WTC11 (cell line): ENCODE measurements around the gene TPP1. TPM values are rescaled to one million over a fixed set of nuclear protein-coding genes. Genes with fewer than 3 reads are reported as not detected.

Source experiments
- ATAC-seq: fragments of 200-7000 bp; cut with Tn5 transposase; 2 replicates; pipeline ENCODE4 v1.10.0; 2021; ENCODE audit warnings: mild to moderate bottlenecking, moderate library complexity
- CTCF ChIA-PET: fragments of 300-600 bp; sonication (Branson Sonifier 250); formaldehyde crosslinking; loops from one replicate; lab custom pipeline; 2021; ENCODE audit warnings: antibody characterized with exemption; lab: Charles Lee
- POLR2A ChIA-PET: fragments of 350-600 bp; sonication (Branson Sonifier 250); formaldehyde crosslinking; loops from one replicate; lab custom pipeline; 2021; ENCODE audit warnings: antibody characterized with exemption; lab: Charles Lee
- DNase-seq: peaks from one replicate; pipeline ENCODE4 v3.0.0; 2021; ENCODE audit warnings: low spot score
- H3K27ac Mint-ChIP-seq: 2 replicates; pipeline ENCODE4 v1.8.0; 2021; ENCODE audit warnings: mixed read lengths
- H3K27me3 Mint-ChIP-seq: 2 replicates; pipeline ENCODE4 v1.8.0; 2021; ENCODE audit warnings: low read depth, mild to moderate bottlenecking, moderate library complexity, mixed read lengths
- H3K36me3 Mint-ChIP-seq: 2 replicates; pipeline ENCODE4 v1.8.0; 2021; ENCODE audit warnings: mixed read lengths
- H3K4me1 Mint-ChIP-seq: 2 replicates; pipeline ENCODE4 v1.8.0; 2022; ENCODE audit warnings: mixed read lengths
- H3K4me3 Mint-ChIP-seq: 2 replicates; pipeline ENCODE4 v1.8.0; 2021; ENCODE audit warnings: mild to moderate bottlenecking, moderate library complexity, mixed read lengths
- H3K9me3 Mint-ChIP-seq: 2 replicates; pipeline ENCODE4 v1.8.0; 2021; ENCODE audit warnings: mixed read lengths
- ATF1 ChIP-seq: sonication (generic); formaldehyde crosslinking; IDR thresholded peaks from 2 replicates; pipeline ENCODE4 v1.8.1; 2023; ENCODE audit warnings: mild to moderate bottlenecking, moderate library complexity, missing genetic modification reagents
- ELF4 ChIP-seq: sonication (generic); formaldehyde crosslinking; IDR thresholded peaks from 2 replicates; pipeline ENCODE4 v1.8.1; 2022; ENCODE audit warnings: low read depth, mild to moderate bottlenecking, moderate library complexity, missing genetic modification reagents
- GRHL2 ChIP-seq: fragments of 250-450 bp; sonication (Bioruptor Pico); IDR thresholded peaks from 2 replicates; pipeline ENCODE4 v1.8.0; 2022; ENCODE audit warnings: mild to moderate bottlenecking, moderate library complexity; ENCODE audit not compliant: insufficient replicate concordance, severe bottlenecking
- GTF2I ChIP-seq: fragments of 250-450 bp; sonication (Bioruptor Pico); conservative IDR thresholded peaks from 2 replicates; pipeline ENCODE4 v1.4.0; 2021; ENCODE audit warnings: mild to moderate bottlenecking
- NR1H2 ChIP-seq: sonication (generic); formaldehyde crosslinking; IDR thresholded peaks from 2 replicates; pipeline ENCODE4 v1.9.0; 2021; ENCODE audit warnings: mild to moderate bottlenecking, moderate library complexity, missing genetic modification reagents
- NR2C2 ChIP-seq: sonication (generic); formaldehyde crosslinking; IDR thresholded peaks from 2 replicates; pipeline ENCODE4 v1.8.0; 2022; ENCODE audit warnings: mild to moderate bottlenecking, missing genetic modification reagents
- NR3C1 ChIP-seq: sonication (generic); formaldehyde crosslinking; conservative IDR thresholded peaks from 2 replicates; pipeline ENCODE4 v1.8.1; 2023; ENCODE audit warnings: low read depth, mild to moderate bottlenecking, missing genetic modification reagents
- OVOL2 ChIP-seq: fragments of 250-450 bp; sonication (Bioruptor Pico); IDR thresholded peaks from 2 replicates; pipeline ENCODE4 v1.9.0; 2021; ENCODE audit warnings: mild to moderate bottlenecking, borderline replicate concordance
- SMAD3 ChIP-seq: sonication (generic); formaldehyde crosslinking; IDR thresholded peaks from 2 replicates; pipeline ENCODE4 v1.8.0; 2022; ENCODE audit warnings: missing genetic modification reagents, mild to moderate bottlenecking, borderline replicate concordance
- ZNF121 ChIP-seq: sonication (generic); formaldehyde crosslinking; IDR thresholded peaks from 2 replicates; pipeline ENCODE4 v1.8.0; 2023; ENCODE audit warnings: missing genetic modification reagents
- ZNF219 ChIP-seq: sonication (generic); formaldehyde crosslinking; IDR thresholded peaks from 2 replicates; pipeline ENCODE4 v1.8.0; 2023; ENCODE audit warnings: missing genetic modification reagents, mild to moderate bottlenecking, borderline replicate concordance
- ZNF396 ChIP-seq: fragments of 250-450 bp; sonication (Bioruptor Pico); IDR thresholded peaks from 2 replicates; pipeline ENCODE4 v1.8.0; 2021; ENCODE audit warnings: mild to moderate bottlenecking, moderate library complexity, borderline replicate concordance
- ZNF416 ChIP-seq: fragments of 250-450 bp; sonication (Bioruptor Pico); IDR thresholded peaks from 2 replicates; pipeline ENCODE4 v1.9.0; 2021; ENCODE audit warnings: mild to moderate bottlenecking, inconsistent platforms
- total RNA-seq: library from RNA; stranded (reverse); gene quantifications from 3 replicates; pipeline ENCODE4 v1.2.3, GENCODE V29; 2021
- TF ChIP-seq, protein P1 (sequence below): sonication (generic); formaldehyde crosslinking; IDR thresholded peaks from 2 replicates; pipeline ENCODE4 v1.8.1; 2022; ENCODE audit warnings: mild to moderate bottlenecking, missing genetic modification reagents, moderate library complexity, borderline replicate concordance
- TF ChIP-seq, protein P2 (sequence below): fragments of 250-450 bp; sonication (Bioruptor Pico); IDR thresholded peaks from 2 replicates; pipeline ENCODE4 v2.1.2; 2022; ENCODE audit warnings: mild to moderate bottlenecking, moderate library complexity
- TF ChIP-seq, protein P3 (sequence below): fragments of 250-450 bp; sonication (Bioruptor Pico); IDR thresholded peaks from 2 replicates; pipeline ENCODE4 v1.9.0; 2021; ENCODE audit warnings: mild to moderate bottlenecking
- TF ChIP-seq, protein P4 (sequence below): sonication (generic); formaldehyde crosslinking; IDR thresholded peaks from 2 replicates; pipeline ENCODE4 v1.8.1; 2022; ENCODE audit warnings: low read depth, missing genetic modification reagents, borderline replicate concordance
- TF ChIP-seq, protein P5 (sequence below): sonication (generic); formaldehyde crosslinking; IDR thresholded peaks from 2 replicates; pipeline ENCODE4 v1.8.0; 2022; ENCODE audit warnings: mild to moderate bottlenecking, missing genetic modification reagents
- TF ChIP-seq, protein P6 (sequence below): sonication (generic); formaldehyde crosslinking; IDR thresholded peaks from 2 replicates; pipeline ENCODE4 v1.8.1; 2023; ENCODE audit warnings: mild to moderate bottlenecking, missing genetic modification reagents, moderate library complexity
- TF ChIP-seq, protein P7 (sequence below): sonication (generic); formaldehyde crosslinking; IDR thresholded peaks from 2 replicates; pipeline ENCODE4 v1.8.1; 2022; ENCODE audit warnings: mild to moderate bottlenecking, moderate library complexity, missing genetic modification reagents

The TPP1 gene
- total RNA-seq, 1 experiment from 2014 or later: 36.2 TPM

DNA sequence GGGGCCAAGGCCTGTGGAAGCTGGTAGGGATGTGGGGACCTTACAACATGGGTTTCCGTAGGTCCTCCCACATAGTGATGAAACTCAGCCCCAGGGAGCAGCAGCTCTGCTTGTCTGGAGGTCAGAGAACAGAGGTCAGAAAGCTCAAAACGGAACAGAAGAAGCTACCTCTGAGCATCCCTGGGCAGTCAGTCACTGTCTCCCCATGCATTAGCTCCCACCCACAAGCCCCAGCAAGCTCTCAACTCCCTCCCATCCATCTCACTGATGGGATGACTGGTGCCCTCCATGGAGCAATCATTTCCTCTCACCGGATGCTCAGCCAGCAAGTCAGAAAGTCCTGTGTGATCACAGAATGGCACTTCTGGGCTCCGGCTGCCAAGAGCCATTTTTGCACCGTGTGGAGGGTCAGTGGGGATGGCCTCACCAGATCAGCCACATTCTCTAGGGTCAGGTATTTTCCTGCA lies 1.9 kb downstream of the TPP1 start:
- CTCF ChIA-PET: interaction anchor here (1.3 kb wide), 1 partner anchor 66 kb away, joined by 4 read pairs; the partner anchor contains the start of gene MRPL17

More for the DNA sequence above, 1.9 kb downstream of the TPP1 start:
- Mint-ChIP-seq H3K9me3 (no peaks in the 10 kb centered on the region), H3K4me1 (no peaks in the 10 kb centered on the region), H3K4me3 (no peak overlapping the region), H3K27ac (no peak overlapping the region), H3K27me3 (no peaks in the 10 kb centered on the region), H3K36me3 (no peaks in the 10 kb centered on the region)
- ATAC-seq: no peak
- POLR2A ChIA-PET: no interaction called here
- DNase-seq: no peak
- TF ChIP-seq NR2C2 (no peak), SMAD3 (no peak), ZNF219 (CRISPR knock-in tag) (no peak), ATF1 (CRISPR knock-in tag) (no peak), ZNF416 (CRISPR knock-in tag) (no peak), ZNF121 (no peak), ELF4 (CRISPR knock-in tag) (no peak), NR3C1 (no peak), ZNF396 (CRISPR knock-in tag) (no peak), OVOL2 (CRISPR knock-in tag) (no peak), GTF2I (CRISPR knock-in tag) (no peak), GRHL2 (CRISPR knock-in tag) (no peak), NR1H2 (CRISPR knock-in tag) (no peak)
- TF ChIP-seq, protein P1, sequence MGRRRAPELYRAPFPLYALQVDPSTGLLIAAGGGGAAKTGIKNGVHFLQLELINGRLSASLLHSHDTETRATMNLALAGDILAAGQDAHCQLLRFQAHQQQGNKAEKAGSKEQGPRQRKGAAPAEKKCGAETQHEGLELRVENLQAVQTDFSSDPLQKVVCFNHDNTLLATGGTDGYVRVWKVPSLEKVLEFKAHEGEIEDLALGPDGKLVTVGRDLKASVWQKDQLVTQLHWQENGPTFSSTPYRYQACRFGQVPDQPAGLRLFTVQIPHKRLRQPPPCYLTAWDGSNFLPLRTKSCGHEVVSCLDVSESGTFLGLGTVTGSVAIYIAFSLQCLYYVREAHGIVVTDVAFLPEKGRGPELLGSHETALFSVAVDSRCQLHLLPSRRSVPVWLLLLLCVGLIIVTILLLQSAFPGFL (CRISPR knock-in tag): no peak
- TF ChIP-seq, protein P2, sequence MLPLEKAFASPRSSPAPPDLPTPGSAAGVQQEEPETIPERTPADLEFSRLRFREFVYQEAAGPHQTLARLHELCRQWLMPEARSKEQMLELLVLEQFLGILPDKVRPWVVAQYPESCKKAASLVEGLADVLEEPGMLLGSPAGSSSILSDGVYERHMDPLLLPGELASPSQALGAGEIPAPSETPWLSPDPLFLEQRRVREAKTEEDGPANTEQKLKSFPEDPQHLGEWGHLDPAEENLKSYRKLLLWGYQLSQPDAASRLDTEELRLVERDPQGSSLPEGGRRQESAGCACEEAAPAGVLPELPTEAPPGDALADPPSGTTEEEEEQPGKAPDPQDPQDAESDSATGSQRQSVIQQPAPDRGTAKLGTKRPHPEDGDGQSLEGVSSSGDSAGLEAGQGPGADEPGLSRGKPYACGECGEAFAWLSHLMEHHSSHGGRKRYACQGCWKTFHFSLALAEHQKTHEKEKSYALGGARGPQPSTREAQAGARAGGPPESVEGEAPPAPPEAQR (CRISPR knock-in tag): no peak
- TF ChIP-seq, protein P3, sequence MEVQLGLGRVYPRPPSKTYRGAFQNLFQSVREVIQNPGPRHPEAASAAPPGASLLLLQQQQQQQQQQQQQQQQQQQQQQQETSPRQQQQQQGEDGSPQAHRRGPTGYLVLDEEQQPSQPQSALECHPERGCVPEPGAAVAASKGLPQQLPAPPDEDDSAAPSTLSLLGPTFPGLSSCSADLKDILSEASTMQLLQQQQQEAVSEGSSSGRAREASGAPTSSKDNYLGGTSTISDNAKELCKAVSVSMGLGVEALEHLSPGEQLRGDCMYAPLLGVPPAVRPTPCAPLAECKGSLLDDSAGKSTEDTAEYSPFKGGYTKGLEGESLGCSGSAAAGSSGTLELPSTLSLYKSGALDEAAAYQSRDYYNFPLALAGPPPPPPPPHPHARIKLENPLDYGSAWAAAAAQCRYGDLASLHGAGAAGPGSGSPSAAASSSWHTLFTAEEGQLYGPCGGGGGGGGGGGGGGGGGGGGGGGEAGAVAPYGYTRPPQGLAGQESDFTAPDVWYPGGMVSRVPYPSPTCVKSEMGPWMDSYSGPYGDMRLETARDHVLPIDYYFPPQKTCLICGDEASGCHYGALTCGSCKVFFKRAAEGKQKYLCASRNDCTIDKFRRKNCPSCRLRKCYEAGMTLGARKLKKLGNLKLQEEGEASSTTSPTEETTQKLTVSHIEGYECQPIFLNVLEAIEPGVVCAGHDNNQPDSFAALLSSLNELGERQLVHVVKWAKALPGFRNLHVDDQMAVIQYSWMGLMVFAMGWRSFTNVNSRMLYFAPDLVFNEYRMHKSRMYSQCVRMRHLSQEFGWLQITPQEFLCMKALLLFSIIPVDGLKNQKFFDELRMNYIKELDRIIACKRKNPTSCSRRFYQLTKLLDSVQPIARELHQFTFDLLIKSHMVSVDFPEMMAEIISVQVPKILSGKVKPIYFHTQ (CRISPR knock-in tag): no peak
- TF ChIP-seq, protein P4, sequence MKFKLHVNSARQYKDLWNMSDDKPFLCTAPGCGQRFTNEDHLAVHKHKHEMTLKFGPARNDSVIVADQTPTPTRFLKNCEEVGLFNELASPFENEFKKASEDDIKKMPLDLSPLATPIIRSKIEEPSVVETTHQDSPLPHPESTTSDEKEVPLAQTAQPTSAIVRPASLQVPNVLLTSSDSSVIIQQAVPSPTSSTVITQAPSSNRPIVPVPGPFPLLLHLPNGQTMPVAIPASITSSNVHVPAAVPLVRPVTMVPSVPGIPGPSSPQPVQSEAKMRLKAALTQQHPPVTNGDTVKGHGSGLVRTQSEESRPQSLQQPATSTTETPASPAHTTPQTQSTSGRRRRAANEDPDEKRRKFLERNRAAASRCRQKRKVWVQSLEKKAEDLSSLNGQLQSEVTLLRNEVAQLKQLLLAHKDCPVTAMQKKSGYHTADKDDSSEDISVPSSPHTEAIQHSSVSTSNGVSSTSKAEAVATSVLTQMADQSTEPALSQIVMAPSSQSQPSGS (CRISPR knock-in tag): no peak
- TF ChIP-seq, protein P5, sequence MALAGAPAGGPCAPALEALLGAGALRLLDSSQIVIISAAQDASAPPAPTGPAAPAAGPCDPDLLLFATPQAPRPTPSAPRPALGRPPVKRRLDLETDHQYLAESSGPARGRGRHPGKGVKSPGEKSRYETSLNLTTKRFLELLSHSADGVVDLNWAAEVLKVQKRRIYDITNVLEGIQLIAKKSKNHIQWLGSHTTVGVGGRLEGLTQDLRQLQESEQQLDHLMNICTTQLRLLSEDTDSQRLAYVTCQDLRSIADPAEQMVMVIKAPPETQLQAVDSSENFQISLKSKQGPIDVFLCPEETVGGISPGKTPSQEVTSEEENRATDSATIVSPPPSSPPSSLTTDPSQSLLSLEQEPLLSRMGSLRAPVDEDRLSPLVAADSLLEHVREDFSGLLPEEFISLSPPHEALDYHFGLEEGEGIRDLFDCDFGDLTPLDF: no peak
- TF ChIP-seq, protein P6, sequence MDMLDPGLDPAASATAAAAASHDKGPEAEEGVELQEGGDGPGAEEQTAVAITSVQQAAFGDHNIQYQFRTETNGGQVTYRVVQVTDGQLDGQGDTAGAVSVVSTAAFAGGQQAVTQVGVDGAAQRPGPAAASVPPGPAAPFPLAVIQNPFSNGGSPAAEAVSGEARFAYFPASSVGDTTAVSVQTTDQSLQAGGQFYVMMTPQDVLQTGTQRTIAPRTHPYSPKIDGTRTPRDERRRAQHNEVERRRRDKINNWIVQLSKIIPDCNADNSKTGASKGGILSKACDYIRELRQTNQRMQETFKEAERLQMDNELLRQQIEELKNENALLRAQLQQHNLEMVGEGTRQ (CRISPR knock-in tag): no peak
- TF ChIP-seq, protein P7, sequence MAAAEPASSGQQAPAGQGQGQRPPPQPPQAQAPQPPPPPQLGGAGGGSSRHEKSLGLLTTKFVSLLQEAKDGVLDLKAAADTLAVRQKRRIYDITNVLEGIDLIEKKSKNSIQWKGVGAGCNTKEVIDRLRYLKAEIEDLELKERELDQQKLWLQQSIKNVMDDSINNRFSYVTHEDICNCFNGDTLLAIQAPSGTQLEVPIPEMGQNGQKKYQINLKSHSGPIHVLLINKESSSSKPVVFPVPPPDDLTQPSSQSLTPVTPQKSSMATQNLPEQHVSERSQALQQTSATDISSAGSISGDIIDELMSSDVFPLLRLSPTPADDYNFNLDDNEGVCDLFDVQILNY: no peak
